GM18517 (cell line): ENCODE measurements around the gene EIPR1.

ENCODE experiments used
- ATAC-seq: cut with Tn5 transposase; IDR thresholded peaks from one replicate; pipeline ENCODE4 v1.9.1; 2021; ENCODE audit warnings: mild to moderate bottlenecking, moderate library complexity; ENCODE audit not compliant: unreplicated experiment

Gene EIPR1

GRCh38 chr2:3309496-3310355 is 67.9 kb downstream of the EIPR1 start:
- ATAC-seq = no peak

DNA sequence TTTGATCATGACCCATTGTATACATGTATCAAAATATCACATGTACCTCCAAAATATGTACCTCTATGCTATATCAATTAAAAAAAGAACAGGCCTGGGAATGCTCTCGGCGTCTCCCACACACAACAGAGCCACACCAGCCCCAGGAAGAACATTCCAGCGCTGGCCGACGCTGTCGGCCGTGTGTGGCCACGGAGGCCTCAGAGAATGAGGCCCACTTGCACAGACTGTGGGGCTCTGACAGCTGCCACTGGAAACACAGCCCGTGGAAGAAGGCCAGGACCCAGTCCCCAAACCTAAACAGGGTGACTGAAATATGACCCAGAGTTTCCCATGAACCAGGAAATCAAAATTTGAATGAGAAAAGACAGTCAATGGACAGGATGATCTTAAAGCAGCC is 69.7 kb downstream of the EIPR1 start:
- ATAC-seq = no peak

DNA sequence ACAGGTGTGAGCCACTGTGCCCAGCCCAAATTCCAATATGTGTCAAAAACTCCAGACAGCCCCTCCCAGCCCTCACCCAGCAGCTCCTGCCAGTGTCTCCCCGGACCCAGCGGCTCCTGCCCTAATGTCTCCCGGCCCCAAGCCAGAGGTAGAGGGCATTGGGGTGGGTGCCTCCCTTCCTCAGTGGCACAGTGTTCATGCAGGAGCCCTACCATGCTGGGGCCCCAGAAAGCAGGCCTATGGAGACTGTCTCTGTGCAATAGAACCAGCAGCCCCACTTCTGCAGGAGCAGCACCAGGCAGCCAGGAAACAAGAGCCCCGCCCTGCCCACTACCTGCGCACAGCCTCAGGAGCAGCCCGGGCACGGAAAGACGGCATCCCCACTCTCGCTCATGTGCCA is 70.4 kb downstream of the EIPR1 start:
- no peak for ATAC-seq

DNA sequence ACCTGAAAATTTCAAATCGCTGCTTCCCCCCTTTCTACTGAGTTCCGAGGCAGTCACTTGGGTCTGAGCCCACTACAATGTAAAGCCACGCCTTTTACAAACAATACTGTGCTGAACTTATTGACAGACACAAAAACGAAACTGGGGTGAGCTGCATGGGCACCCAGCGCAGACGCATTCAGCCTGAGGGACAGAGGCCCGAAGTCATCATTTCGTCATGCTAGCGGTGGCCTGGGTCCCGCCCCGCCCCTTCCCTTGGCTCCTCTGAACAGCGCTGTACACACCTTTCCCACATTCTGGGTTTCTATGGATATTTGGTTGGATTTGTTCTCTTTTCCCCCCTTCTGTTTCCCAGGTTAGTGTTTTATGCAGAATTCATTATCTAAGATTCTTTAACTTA is 71.7 kb downstream of the EIPR1 start:
- no peak for ATAC-seq

- ATAC-seq = no peak
These were observed 72.2 kb downstream of the EIPR1 start for GRCh38 chr2:3305431-3305830.

DNA sequence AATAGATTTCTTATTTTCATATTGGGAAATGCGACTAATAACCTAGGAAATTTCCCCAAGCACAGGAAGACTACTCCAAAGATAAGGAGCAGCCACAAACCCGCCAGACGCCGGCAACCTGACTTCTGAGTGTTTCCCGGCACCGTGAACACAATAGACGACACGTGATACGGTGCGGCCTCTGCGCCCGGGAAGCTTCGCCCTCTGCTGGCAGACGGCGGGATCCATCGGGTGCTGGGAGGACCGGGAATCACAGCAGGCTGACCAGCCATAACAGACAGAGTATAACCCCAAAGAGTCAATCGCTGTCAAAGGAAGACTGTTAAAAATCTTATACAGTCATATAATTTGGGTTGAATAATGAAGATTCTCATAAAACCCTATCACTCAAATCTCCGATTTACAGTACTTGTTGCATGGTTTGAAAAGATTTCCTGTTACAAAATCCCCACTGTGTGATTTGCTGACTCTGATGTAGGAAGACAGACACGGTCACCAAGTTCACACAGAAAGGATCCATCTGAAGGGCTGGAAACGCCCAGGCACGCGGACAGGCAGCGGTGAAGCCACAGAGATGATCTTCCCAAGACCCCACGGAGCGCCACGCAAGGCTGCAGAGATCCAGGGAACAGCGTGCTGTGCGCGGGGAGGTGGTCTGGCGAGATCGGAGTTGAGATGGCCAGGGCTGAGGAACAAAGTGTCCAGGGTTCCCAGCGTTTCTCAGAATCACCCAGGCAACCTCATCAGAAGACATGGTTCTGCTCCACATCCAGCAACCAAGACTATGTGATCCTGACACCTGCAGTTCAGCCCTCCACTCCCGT is 73.8 kb downstream of the EIPR1 start:
- peak; percentile 93 for ATAC-seq

- ATAC-seq = peak; percentile 29
These were observed 74.7 kb downstream of the EIPR1 start for GRCh38 chr2:3302751-3303582.

DNA sequence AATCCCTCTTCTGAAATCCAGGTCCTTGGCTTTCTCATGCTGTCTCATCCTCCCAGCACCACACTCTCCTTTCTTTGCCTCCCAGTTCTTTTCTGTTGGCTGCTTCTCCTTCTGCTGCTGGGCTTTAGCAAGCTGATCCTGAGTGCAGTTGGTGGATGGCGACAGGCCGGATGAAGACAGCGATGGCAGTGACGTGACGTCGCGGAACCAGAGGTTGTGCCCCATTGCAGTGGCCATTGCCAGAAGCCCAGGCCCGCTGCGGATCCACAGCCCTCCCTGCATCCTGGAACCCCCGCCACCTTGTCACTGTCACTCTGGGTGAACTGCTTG is 75.2 kb downstream of the EIPR1 start:
- no peak for ATAC-seq

DNA sequence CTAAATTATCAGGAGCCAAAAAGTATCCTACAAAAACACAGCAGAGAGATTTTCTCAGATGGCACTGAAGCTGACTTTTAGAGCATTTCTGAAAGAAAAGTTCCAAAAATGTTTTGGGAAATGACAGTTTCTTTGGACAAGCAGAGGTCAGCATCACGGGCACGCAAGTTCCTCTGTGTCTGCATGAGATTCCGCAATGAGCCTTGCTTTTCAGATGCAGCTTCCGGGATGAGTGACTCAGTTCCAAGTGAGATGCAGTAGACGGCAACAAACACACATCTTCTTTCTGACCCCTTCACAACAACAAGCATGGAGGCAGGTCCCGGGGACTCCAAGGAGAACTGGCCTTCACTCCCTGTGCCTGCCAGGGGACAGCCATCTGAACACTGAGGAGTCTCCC is 76.6 kb downstream of the EIPR1 start:
- no peak for ATAC-seq

DNA sequence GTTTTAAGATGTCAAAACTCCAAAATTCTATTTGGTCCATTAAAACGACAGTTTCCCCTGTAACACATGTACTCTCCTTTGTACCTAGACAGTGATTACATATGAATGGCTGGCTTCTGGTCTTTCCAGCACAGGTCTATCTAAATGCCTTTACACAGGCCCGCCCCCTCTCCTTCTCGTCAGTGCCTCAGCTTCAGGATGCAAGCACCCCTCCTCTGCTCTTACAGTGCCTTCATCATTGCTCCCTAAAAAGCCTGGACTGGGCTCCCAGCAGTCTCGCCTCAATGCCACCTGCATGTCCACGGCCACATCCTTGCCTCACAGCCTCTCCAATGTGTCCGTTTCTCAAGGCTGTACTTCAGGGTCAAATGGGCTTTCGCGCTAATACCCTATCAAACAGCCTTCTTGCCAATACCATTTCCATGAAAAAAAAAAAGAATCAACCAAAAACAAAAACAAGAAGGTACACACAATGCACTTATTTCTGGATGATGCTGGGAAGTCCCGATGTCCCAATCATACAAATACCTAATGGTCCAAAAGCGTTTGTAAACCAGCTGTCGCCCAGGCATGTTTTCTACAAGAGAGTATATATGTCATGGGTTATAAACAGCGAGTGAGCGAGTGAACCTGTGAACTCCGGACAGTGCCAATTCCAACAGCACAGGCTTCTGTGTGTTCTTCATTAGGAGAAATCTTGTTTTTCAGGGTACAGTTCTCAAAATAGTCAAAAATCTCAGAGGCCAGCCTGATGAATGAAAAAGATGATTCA is 77.2 kb downstream of the EIPR1 start:
- ATAC-seq = no peak

DNA sequence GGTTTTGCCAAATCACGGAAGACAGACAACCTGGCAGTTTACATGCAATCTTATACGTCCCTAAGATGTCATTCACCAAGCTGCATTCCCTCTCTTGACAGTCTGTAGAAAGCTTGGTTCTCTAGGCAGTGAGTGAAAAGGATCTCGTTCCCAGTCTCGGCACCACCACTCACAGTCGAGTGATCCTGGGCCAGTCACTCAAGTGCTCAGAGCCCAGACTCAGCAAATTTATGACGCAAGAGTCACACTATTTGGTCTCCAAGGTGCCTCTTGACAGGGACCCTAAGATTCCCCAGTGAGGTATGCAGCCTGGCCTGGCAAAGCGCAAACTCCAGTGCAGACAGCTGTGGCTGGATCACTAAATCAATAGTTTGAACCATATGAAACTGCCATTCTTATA is 77.9 kb downstream of the EIPR1 start:
- no peak for ATAC-seq

- ATAC-seq = no peak
These were observed 78.5 kb downstream of the EIPR1 start for GRCh38 chr2:3299130-3299529.

GRCh38 chr2:3298191-3298590 is 79.4 kb downstream of the EIPR1 start:
- ATAC-seq = no peak

DNA sequence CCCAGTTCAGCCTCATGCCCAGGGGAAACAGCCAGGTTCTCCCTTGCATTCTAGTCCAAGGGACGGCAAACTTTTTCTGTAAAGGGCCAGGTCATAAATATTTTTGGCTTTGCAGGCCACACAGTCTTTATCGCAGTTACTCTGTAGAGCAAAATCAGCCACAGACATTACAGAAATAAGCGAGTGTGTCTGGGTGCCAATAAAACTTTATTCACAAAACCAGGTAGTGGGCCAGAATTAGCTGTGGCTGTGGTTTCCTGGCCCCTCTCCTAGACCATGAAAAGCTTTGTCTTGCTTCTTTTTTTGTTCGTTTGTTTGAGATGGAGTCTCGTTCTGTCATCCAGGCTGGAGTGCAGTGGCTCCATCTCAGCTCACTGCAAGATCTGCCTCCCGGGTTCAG is 80.1 kb downstream of the EIPR1 start:
- ATAC-seq = no peak

DNA sequence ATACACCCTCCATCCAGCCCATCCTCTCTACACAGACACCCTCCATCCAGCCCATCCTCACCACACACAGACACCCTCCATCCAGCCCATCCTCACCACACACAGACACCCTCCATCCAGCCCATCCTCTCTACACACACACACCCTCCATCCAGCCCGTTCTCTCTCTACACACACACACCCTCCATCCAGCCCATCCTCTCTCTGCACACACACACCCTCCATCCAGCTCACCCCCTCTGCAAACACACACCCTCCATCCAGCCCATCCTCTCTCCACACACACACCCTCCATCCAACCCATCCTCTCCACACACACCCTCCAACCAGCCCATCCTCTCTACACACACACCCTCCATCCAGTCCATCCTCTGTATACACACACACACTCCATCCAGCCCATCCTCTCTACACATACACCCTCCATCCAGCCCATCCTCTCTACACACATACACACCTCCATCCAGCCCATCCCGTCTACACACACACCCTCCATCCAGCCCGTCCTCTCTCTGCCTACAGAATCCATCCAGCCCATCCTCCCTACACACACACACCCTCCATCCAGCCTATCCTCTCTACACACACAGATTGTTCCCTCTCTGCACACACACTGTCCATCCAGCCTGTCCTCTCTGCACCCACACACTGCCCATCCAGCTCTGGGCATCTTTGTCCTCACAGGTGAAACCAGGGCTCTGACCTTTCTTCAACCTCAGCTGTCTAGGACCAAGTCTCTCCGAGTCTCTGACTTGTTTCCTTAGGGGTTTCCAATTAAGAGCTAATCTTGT is 81.2 kb downstream of the EIPR1 start:
- no peak for ATAC-seq

DNA sequence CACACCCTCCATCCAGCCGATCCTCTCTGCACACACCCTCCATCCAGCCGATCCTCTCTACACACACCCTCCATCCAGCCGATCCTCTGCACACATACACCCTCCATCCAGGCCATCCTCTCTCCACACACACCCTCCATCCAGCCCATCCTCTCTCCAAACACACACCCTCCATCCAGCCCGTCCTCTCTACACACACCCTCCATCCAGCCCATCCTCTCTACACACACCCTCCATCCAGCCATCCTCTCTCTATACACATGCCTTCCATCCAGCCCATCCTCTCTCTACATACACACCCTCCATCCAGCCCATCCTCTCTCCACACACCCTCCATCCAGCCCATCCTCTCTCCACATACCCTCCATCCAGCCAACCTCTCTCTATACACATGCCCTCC is 83.1 kb downstream of the EIPR1 start:
- ATAC-seq = no peak

- ATAC-seq = no peak
These were observed 83.5 kb downstream of the EIPR1 start for GRCh38 chr2:3294069-3294468.

- ATAC-seq = no peak
These were observed 84.4 kb downstream of the EIPR1 start for GRCh38 chr2:3293221-3293620.

DNA sequence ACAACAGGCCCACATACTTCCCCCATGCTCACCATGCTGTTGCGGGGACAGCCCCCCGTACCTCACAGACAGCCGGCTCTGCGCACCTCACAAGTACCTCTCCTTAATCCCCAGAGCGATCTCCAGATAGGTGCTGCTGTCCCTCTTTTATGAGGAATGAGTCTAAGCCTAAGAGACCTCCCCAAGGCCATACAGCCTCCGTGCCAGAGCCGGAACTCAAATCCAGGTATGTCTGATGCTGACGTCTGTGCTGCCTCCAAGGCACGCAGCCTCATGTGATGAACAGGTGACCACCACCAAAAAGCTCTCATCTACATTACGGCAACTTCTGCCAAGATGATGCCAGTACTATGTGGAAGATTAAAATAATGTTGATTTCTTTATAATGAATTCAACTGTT is 85.2 kb downstream of the EIPR1 start:
- no peak for ATAC-seq

GRCh38 chr2:3291750-3292149 is 85.9 kb downstream of the EIPR1 start:
- no peak for ATAC-seq
